IMR-90 (cell line): Measurements from ENCODE around the gene ZNF675. TPM values are rescaled to one million over a fixed set of nuclear protein-coding genes. Genes with fewer than 3 reads are reported as not detected.

Source experiments
- ATAC-seq: fragments of 200-7000 bp; cut with Tn5 transposase; 2 replicates; pipeline ENCODE4 v1.9.1; 2020; ENCODE audit warnings: low read depth, mild to moderate bottlenecking, moderate library complexity
- BruUV-seq: library from RNA; stranded (reverse); fragments of 400-500 nt; replicated peaks from 2 replicates; lab custom pipeline; 2021; lab: Mats Ljungman, UMichigan
- CTCF ChIA-PET: fragments of 300-600 bp; formaldehyde crosslinking; extraction: SDS; loops from one replicate; lab custom pipeline; 2021; ENCODE audit warnings: antibody characterized with exemption; lab: Yijun Ruan, JAX
- POLR2A ChIA-PET: fragments of 300-600 bp; sonication (Branson Sonifier 250); formaldehyde crosslinking; loops from one replicate; lab custom pipeline; 2022; ENCODE audit warnings: antibody characterized with exemption; ENCODE audit not compliant: unreplicated experiment; lab: Charles Lee
- DNase-seq: peaks from one replicate; pipeline ENCODE4 v3.0.0; 2013
- H2AFZ ChIP-seq: replicated peaks from 2 replicates; pipeline ENCODE3; 2013; ENCODE audit warnings: low read length, mild to moderate bottlenecking; ENCODE audit not compliant: poor library complexity
- H2AK5ac ChIP-seq: 2 replicates; pipeline ENCODE4 v1.6.1; 2013; ENCODE audit warnings: low read depth, low read length, inconsistent platforms
- H2AK9ac ChIP-seq: replicated peaks from 2 replicates; pipeline ENCODE3; 2013; ENCODE audit warnings: mild to moderate bottlenecking, low read depth, low read length, moderate library complexity; ENCODE audit not compliant: poor library complexity
- H2BK120ac ChIP-seq: 2 replicates; pipeline ENCODE4 v1.6.1; 2013; ENCODE audit warnings: low read depth, low read length, inconsistent platforms
- H2BK15ac ChIP-seq: 3 replicates; pipeline ENCODE4 v1.6.1; 2013; ENCODE audit warnings: low read depth, low read length, inconsistent platforms
- H2BK20ac ChIP-seq: 2 replicates; pipeline ENCODE4 v1.6.1; 2013; ENCODE audit warnings: low read depth, mild to moderate bottlenecking, inconsistent platforms, low read length, moderate library complexity
- H2BK5ac ChIP-seq: 2 replicates; pipeline ENCODE4 v1.6.1; 2013; ENCODE audit warnings: mild to moderate bottlenecking, low read depth, low read length, inconsistent platforms; ENCODE audit not compliant: poor library complexity, severe bottlenecking
- H3K14ac ChIP-seq: replicated peaks from 2 replicates; pipeline ENCODE4 v1.6.1; 2013; ENCODE audit warnings: low read depth, low read length, inconsistent platforms
- H3K18ac ChIP-seq: 2 replicates; pipeline ENCODE4 v1.6.1; 2013; ENCODE audit warnings: low read depth, low read length, control low read depth
- H3K23ac ChIP-seq: 2 replicates; pipeline ENCODE4 v1.6.1; 2013; ENCODE audit warnings: low read depth, low read length, inconsistent platforms
- H3K27ac ChIP-seq: 2 replicates; pipeline ENCODE4 v1.5.1; 2013; ENCODE audit warnings: mild to moderate bottlenecking, control low read depth, low read length; ENCODE audit not compliant: insufficient read depth
- H3K27me3 ChIP-seq: 2 replicates; pipeline ENCODE4 v1.6.1; 2013; ENCODE audit warnings: low read length; ENCODE audit not compliant: control insufficient read depth, insufficient read depth
- H3K36me3 ChIP-seq: 2 replicates; pipeline ENCODE4 v1.6.1; 2013; ENCODE audit warnings: low read length, mixed read lengths; ENCODE audit not compliant: control insufficient read depth, insufficient read depth
- H3K4ac ChIP-seq: 2 replicates; pipeline ENCODE4 v1.6.1; 2013; ENCODE audit warnings: low read depth, low read length, inconsistent platforms
- H3K4me1 ChIP-seq: 2 replicates; pipeline ENCODE4 v1.6.1; 2013; ENCODE audit warnings: low read length, mixed read lengths; ENCODE audit not compliant: control insufficient read depth, insufficient read depth
- H3K4me2 ChIP-seq: 2 replicates; pipeline ENCODE4 v1.6.1; 2013; ENCODE audit warnings: low read depth, mild to moderate bottlenecking, control low read depth, low read length, moderate library complexity
- H3K4me3 ChIP-seq: 2 replicates; pipeline ENCODE4 v1.5.1; 2013; ENCODE audit warnings: low read depth, mild to moderate bottlenecking, control low read depth, low read length, moderate library complexity; ENCODE audit not compliant: insufficient read depth
- H3K56ac ChIP-seq: 2 replicates; pipeline ENCODE4 v1.6.1; 2013; ENCODE audit warnings: low read length, inconsistent platforms; ENCODE audit not compliant: insufficient read depth; ENCODE audit errors: extremely low read depth
- H3K79me1 ChIP-seq, 2 experiments: 2 replicates each; pipeline ENCODE4 v1.6.1; 2013; ENCODE audit warnings: low read length in 2 of 2, inconsistent platforms in 1 of 2, low read depth in 1 of 2
- H3K9ac ChIP-seq: 2 replicates; pipeline ENCODE4 v1.6.1; 2013; ENCODE audit warnings: low read depth, low read length, control low read depth
- H3K9me1 ChIP-seq: 2 replicates; pipeline ENCODE4 v1.6.1; 2013; ENCODE audit warnings: low read length, inconsistent platforms; ENCODE audit not compliant: insufficient read depth
- H3K9me3 ChIP-seq: 2 replicates; pipeline ENCODE4 v1.6.1; 2013; ENCODE audit warnings: low read length; ENCODE audit not compliant: control insufficient read depth, insufficient read depth
- H4K20me1 ChIP-seq: 2 replicates; pipeline ENCODE4 v1.6.1; 2013; ENCODE audit warnings: low read length, inconsistent platforms; ENCODE audit not compliant: insufficient read depth
- H4K5ac ChIP-seq: 2 replicates; pipeline ENCODE4 v1.6.1; 2013; ENCODE audit warnings: mild to moderate bottlenecking, low read depth, low read length, control low read depth
- H4K8ac ChIP-seq, 2 experiments: 2 replicates each; pipeline ENCODE4 v1.6.1; 2013; ENCODE audit warnings: low read depth in 2 of 2, low read length in 2 of 2, control low read depth in 1 of 2, inconsistent platforms in 1 of 2
- H4K91ac ChIP-seq: 2 replicates; pipeline ENCODE4 v1.6.1; 2013; ENCODE audit warnings: low read depth, low read length, inconsistent platforms; ENCODE audit not compliant: insufficient read depth
- BHLHE40 ChIP-seq: fragments of 150-350 bp; IDR thresholded peaks from 2 replicates; pipeline ENCODE4 v1.6.1; 2016; ENCODE audit warnings: mild to moderate bottlenecking, low read depth, low read length
- CEBPB ChIP-seq: IDR thresholded peaks from 2 replicates; pipeline ENCODE4 v1.6.1; 2012; ENCODE audit warnings: low read depth, low read length, improper control_type of control experiment
- CHD1 ChIP-seq: IDR thresholded peaks from 2 replicates; pipeline ENCODE4 v1.6.1; 2012; ENCODE audit warnings: low read depth, low read length, improper control_type of control experiment
- CTCF ChIP-seq: conservative IDR thresholded peaks from 2 replicates; pipeline ENCODE4 v1.5.1; 2012; ENCODE audit warnings: mild to moderate bottlenecking, low read depth, low read length, improper control_type of control experiment
- ELK1 ChIP-seq: fragments of 150-350 bp; IDR thresholded peaks from 2 replicates; pipeline ENCODE4 v1.6.1; 2016; ENCODE audit warnings: low read depth, mild to moderate bottlenecking, low read length, moderate library complexity, borderline replicate concordance
- FOS ChIP-seq: fragments of 150-350 bp; IDR thresholded peaks from 2 replicates; pipeline ENCODE4 v1.6.1; 2016; ENCODE audit warnings: low read depth, low read length
- MAFK ChIP-seq: IDR thresholded peaks from 2 replicates; pipeline ENCODE4 v1.6.1; 2012; ENCODE audit warnings: low read depth, low read length, improper control_type of control experiment
- MAZ ChIP-seq: IDR thresholded peaks from 2 replicates; pipeline ENCODE4 v1.6.1; 2012; ENCODE audit warnings: low read depth, mild to moderate bottlenecking, low read length, improper control_type of control experiment, moderate library complexity, borderline replicate concordance
- MXI1 ChIP-seq: IDR thresholded peaks from 2 replicates; pipeline ENCODE4 v1.6.1; 2012; ENCODE audit warnings: low read depth, mild to moderate bottlenecking, low read length, moderate library complexity, borderline replicate concordance
- NFE2L2 ChIP-seq: fragments of 150-350 bp; IDR thresholded peaks from 2 replicates; pipeline ENCODE4 v1.6.1; 2016; ENCODE audit warnings: low read depth, mild to moderate bottlenecking, low read length
- POLR2A ChIP-seq: IDR thresholded peaks from 2 replicates; pipeline ENCODE4 v1.6.1; 2012; ENCODE audit warnings: mild to moderate bottlenecking, low read depth, low read length
- RAD21 ChIP-seq: IDR thresholded peaks from 2 replicates; pipeline ENCODE4 v1.6.1; 2012; ENCODE audit warnings: low read length, improper control_type of control experiment
- RCOR1 ChIP-seq: IDR thresholded peaks from 2 replicates; pipeline ENCODE4 v1.6.1; 2012; ENCODE audit warnings: mild to moderate bottlenecking, low read length, improper control_type of control experiment; ENCODE audit not compliant: insufficient replicate concordance
- RFX5 ChIP-seq: IDR thresholded peaks from 2 replicates; pipeline ENCODE4 v1.8.0; 2012; ENCODE audit warnings: low read depth, mild to moderate bottlenecking, low read length, moderate library complexity
- SMC3 ChIP-seq: fragments of 150-350 bp; IDR thresholded peaks from 2 replicates; pipeline ENCODE4 v1.6.1; 2016; ENCODE audit warnings: low read depth, mild to moderate bottlenecking, antibody characterized with exemption, low read length, moderate library complexity
- USF2 ChIP-seq: fragments of 150-350 bp; IDR thresholded peaks from 2 replicates; pipeline ENCODE4 v1.6.1; 2017; ENCODE audit warnings: mild to moderate bottlenecking, antibody characterized with exemption, low read length, low read depth
- WGBS, 2 experiments: methylation state at CpG; one replicate each; pipeline versions ENCODE4 v1.1.5 to v1.1.7; 2013; ENCODE audit warnings: missing lambda C conversion rate in 2 of 2; ENCODE audit not compliant: insufficient read length in 1 of 2; ENCODE audit errors: extremely low coverage in 2 of 2; 5-methylcytosine and 5-hydroxymethylcytosine counted together
- dilution Hi-C: fragments of 300-500 bp; cut with HindIII; formaldehyde crosslinking; loops from one replicate; pipeline ENCODE4 v1.14.3; 2018; ENCODE audit warnings: low sequenced_read_pairs; ENCODE audit not compliant: unreplicated experiment
- in situ Hi-C: fragments of 300-500 bp; cut with MboI; formaldehyde crosslinking; loops from 3 replicates; pipeline ENCODE4 v1.14.3; 2019; ENCODE audit warnings: low sequenced_read_pairs, inconsistent platforms, mixed read lengths
- intact Hi-C: fragments of 100-400 bp; cut with micrococcal nuclease; formaldehyde crosslinking; loops from 2 replicates; pipeline ENCODE4 v1.10.0; 2022
- polyA plus RNA-seq, 3 experiments: library from polyadenylated mRNA; depleted of rRNA; stranded (reverse); fragments of >200 nt; gene quantifications; 2 replicates each; pipeline ENCODE4 v1.2.3, GENCODE V29; 2012; ENCODE audit warnings: low replicate concordance in 1 of 3
- total RNA-seq: library from RNA; depleted of rRNA; stranded (reverse); fragments of >200 nt; gene quantifications from 2 replicates; pipeline ENCODE4 v1.2.3, GENCODE V29; 2012

ZNF675 gene
- total and polyA plus RNA-seq, 2 of the 4 experiments (the other 2 are of a cell fraction), result 2.5 to 11.1 TPM

- dilution Hi-C loops, result no loop called here
- intact Hi-C loops, result no loop called here
- Histone ChIP-seq H4K20me1 (no peaks in the 10 kb centered on the region), H2BK15ac (no peak overlapping the region), H3K4me2 (no peak overlapping the region), H3K27ac (no peak overlapping the region), H3K9me3 (peaks cover 9% of the 10 kb centered on the region), H2AFZ (no peak overlapping the region), H3K56ac (no peak overlapping the region), H2AK5ac (no peak overlapping the region), H4K5ac (no peak overlapping the region), H2BK120ac (no peak overlapping the region), H3K14ac (no peak overlapping the region), H2BK20ac (no peak overlapping the region), H2AK9ac (no peak overlapping the region), H3K23ac (no peak overlapping the region), H3K9ac (no peak overlapping the region), H3K79me1 (peaks cover 0 to 3% of the 10 kb centered on the region in 2 experiments; a peak in 2 of 4 replicates), H2BK5ac (no peak overlapping the region), H3K36me3 (peaks cover 4% of the 10 kb centered on the region), H3K18ac (no peak overlapping the region), H4K8ac (no peak overlapping the region), H3K4ac (no peak overlapping the region), H4K91ac (no peak overlapping the region), H3K9me1 (no peaks in the 10 kb centered on the region), H3K4me1 (no peaks in the 10 kb centered on the region), H3K4me3 (no peak overlapping the region), H3K27me3 (no peaks in the 10 kb centered on the region)
- ChIA-PET POLR2A (no interaction called here), CTCF (no interaction called here)
- TF ChIP-seq USF2 (no peak), ELK1 (no peak), BHLHE40 (no peak), RCOR1 (no peak), POLR2A (no peak), MAFK (no peak), SMC3 (no peak), CHD1 (no peak), RAD21 (no peak), MXI1 (no peak), RFX5 (no peak), CEBPB (no peak), CTCF (no peak), FOS (no peak), NFE2L2 (no peak), MAZ (no peak)
- WGBS, 2 experiments, result 100% methylated on average over 1 of the region's 2 CpGs; no CpG with 5 or more reads in 1 of the 2 experiments
- in situ Hi-C loops, result no loop called here
- DNase-seq (no peak), ATAC-seq (no peak)
- BruUV-seq, result no TSS peak
These were observed 13.9 kb downstream of the ZNF675 start for GRCh38 chr19:23673132-23673531.
